ENCODE data around the gene KHDRBS2. TPM values are rescaled to one million over a fixed set of nuclear protein-coding genes. Genes with fewer than 3 reads are reported as not detected.

KHDRBS2 gene
- total RNA-seq, 1 donor from 2014 or later = not detected

GRCh38 chr6:62059901-62060300 lies 226.1 kb downstream of the KHDRBS2 start:
- H3K4me3 ChIP-seq = no peak overlapping the region
- peaks cover 25% of the 10 kb centered on the region for H3K9me3 ChIP-seq (replicated peaks)
- H3K27me3 ChIP-seq (ENCODE audit: low read depth) = no peaks in the 10 kb centered on the region
- TF ChIP-seq CTCF (IDR thresholded peaks at IDR 0.05; ENCODE audit: borderline replicate concordance) = no peak
- no peak overlapping the region for H3K27ac ChIP-seq (replicated peaks)
- intact Hi-C loops (cut with micrococcal nuclease) = no loop called here
- no peaks in the 10 kb centered on the region for H3K36me3 ChIP-seq
- H3K4me1 ChIP-seq = no peaks in the 10 kb centered on the region
- DNase-seq = no peak

- Histone ChIP-seq H3K36me3 (no peaks in the 10 kb centered on the region), H3K27ac (replicated peaks) (no peak overlapping the region), H3K4me1 (no peaks in the 10 kb centered on the region), H3K9me3 (replicated peaks) (peaks cover 33% of the 10 kb centered on the region), H3K4me3 (no peak overlapping the region), H3K27me3 (ENCODE audit: low read depth) (no peaks in the 10 kb centered on the region)
- no peak for DNase-seq
- intact Hi-C loops (cut with micrococcal nuclease) = no loop called here
- no peak for TF ChIP-seq CTCF (IDR thresholded peaks at IDR 0.05; ENCODE audit: borderline replicate concordance)
Observed at GRCh38 chr6:62057300-62057699, 228.7 kb downstream of the KHDRBS2 start.

- intact Hi-C loops (cut with micrococcal nuclease) = no loop called here
- Histone ChIP-seq H3K36me3 (no peaks in the 10 kb centered on the region), H3K4me3 (no peak overlapping the region), H3K9me3 (replicated peaks) (no peaks in the 10 kb centered on the region), H3K4me1 (no peaks in the 10 kb centered on the region), H3K27ac (replicated peaks) (no peak overlapping the region), H3K27me3 (ENCODE audit: low read depth) (no peaks in the 10 kb centered on the region)
- TF ChIP-seq CTCF (IDR thresholded peaks at IDR 0.05; ENCODE audit: borderline replicate concordance) = no peak
- DNase-seq = no peak
Observed at GRCh38 chr6:62045502-62045901, 240.5 kb downstream of the KHDRBS2 start.

GRCh38 chr6:62043084-62043483 lies 242.9 kb downstream of the KHDRBS2 start:
- Histone ChIP-seq H3K27me3 (ENCODE audit: low read depth) (no peaks in the 10 kb centered on the region), H3K4me3 (no peak overlapping the region), H3K27ac (replicated peaks) (no peak overlapping the region), H3K9me3 (replicated peaks) (no peaks in the 10 kb centered on the region), H3K4me1 (no peaks in the 10 kb centered on the region), H3K36me3 (no peaks in the 10 kb centered on the region)
- intact Hi-C loops (cut with micrococcal nuclease) = no loop called here
- DNase-seq = no peak
- no peak for TF ChIP-seq CTCF (IDR thresholded peaks at IDR 0.05; ENCODE audit: borderline replicate concordance)

- intact Hi-C loops (cut with micrococcal nuclease) = no loop called here
- no peaks in the 10 kb centered on the region for H3K4me1 ChIP-seq
- no peaks in the 10 kb centered on the region for H3K36me3 ChIP-seq
- no peak for TF ChIP-seq CTCF (IDR thresholded peaks at IDR 0.05; ENCODE audit: borderline replicate concordance)
- H3K9me3 ChIP-seq (replicated peaks) = no peaks in the 10 kb centered on the region
- DNase-seq = no peak
- H3K27me3 ChIP-seq (ENCODE audit: low read depth) = no peaks in the 10 kb centered on the region
- no peak overlapping the region for H3K4me3 ChIP-seq
- no peak overlapping the region for H3K27ac ChIP-seq (replicated peaks)
Observed at GRCh38 chr6:62042429-62042828, 243.6 kb downstream of the KHDRBS2 start.

GRCh38 chr6:62039605-62040004 lies 246.4 kb downstream of the KHDRBS2 start:
- Histone ChIP-seq H3K27ac (replicated peaks) (no peak overlapping the region), H3K4me1 (no peaks in the 10 kb centered on the region), H3K27me3 (ENCODE audit: low read depth) (no peaks in the 10 kb centered on the region), H3K4me3 (no peak overlapping the region), H3K36me3 (no peaks in the 10 kb centered on the region), H3K9me3 (replicated peaks) (peaks cover 7% of the 10 kb centered on the region)
- intact Hi-C loops (cut with micrococcal nuclease) = no loop called here
- no peak for DNase-seq
- no peak for TF ChIP-seq CTCF (IDR thresholded peaks at IDR 0.05; ENCODE audit: borderline replicate concordance)
